GM19324 (cell line): ENCODE data around the gene ZNF320.
"Not testable (repeated sequence)": the region's sequence is repeated elsewhere in the genome, so short reads cannot be mapped to it uniquely, and the experiment has no call there.

Experiments used
- ATAC-seq: cut with Tn5 transposase; IDR thresholded peaks from one replicate; pipeline ENCODE4 v1.9.1; 2021; ENCODE audit warnings: mild to moderate bottlenecking, moderate library complexity; ENCODE audit not compliant: unreplicated experiment, low FRiP score

The ZNF320 gene

DNA sequence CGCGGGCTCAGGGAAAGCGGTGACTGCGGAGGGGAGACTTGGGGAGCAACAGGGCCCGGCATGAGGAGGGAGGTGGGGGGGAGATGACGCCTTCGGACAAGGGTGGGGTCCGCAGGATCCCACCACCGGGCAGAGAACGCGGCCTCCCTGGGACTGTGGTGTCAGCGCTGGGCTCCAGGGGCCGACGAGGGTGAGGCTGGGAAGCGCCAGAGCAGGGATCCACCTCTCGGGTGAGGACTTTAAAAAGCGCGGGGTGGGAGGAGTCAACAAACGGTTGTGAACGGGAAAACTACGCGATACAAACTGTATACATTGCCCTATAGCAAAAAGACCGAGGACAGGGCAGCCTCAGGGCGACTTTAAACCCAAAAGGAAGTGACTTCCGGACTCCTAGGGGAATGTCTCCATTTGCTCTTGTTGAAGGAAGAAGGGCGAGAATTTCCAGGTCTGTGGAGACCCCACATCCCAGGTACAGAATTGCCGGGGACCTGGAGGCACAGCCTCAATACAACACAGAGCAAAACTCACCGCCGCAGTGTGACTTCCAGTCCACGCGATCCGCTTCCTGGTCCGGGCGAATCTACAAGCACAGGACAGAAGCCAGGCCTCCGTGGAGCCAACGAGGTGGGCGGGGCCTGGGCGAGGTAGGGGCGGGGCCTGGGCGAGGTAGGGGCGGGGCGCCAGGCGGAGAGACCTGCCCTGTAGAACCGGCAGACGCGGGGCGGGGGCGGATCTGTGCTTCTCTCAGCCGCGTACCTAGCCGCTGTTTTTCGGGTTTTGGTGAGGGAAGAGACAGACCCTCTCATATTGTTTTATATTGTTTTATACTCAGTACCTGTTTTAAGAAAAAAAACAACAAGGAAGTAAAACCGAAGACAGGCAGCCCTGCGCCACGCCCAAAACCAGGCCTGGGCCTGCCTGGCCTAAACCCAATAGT, 25.7 kb upstream of the ZNF320 start, which contains the start of gene ZNF888:
ZNF888 (minus strand) TSS at position 588 of the 937 bp plus-strand sequence. CDS start 5,555 bp downstream, outside the sequence.
- ATAC-seq = peak; percentile 76

DNA sequence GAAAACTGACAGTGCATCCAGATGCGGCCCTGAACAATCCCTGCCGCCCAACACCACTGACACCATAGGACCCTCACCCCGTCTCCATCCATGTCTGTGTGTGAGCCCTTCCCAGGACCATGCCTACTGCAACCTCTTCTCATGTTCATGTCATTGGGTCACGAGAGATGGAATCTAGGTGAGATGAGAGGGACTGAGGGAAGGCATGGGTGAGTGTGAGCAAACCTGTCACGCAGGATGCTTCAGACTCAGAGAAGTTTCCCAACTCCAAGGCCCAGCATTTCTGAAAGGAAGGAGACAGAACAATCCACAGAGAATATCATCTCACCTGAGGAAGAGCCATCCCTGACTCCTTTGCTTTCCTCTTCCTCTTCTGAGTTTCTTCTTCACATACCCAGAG, 20.1 kb upstream of the ZNF320 start:
- no peak for ATAC-seq

DNA sequence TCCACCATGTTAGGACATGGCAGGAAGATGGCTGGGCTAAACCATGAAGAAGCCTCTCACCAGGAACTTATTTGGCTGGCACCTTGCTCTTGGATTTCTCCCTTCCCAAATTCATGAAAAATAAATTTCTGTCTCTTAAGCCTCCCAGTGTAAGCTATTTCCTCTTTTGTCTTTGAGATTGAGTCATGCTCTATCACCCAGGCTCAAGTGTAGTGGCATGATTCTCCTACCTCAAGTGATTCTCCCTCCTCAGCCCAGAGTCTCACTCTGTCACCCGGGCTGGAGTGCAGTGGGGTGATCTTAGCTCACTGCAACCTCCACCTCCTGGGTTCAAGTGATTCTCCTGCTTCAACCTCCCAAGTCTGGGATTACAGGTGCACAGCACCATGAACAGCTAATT, 13.2 kb upstream of the ZNF320 start:
- ATAC-seq = no peak

DNA sequence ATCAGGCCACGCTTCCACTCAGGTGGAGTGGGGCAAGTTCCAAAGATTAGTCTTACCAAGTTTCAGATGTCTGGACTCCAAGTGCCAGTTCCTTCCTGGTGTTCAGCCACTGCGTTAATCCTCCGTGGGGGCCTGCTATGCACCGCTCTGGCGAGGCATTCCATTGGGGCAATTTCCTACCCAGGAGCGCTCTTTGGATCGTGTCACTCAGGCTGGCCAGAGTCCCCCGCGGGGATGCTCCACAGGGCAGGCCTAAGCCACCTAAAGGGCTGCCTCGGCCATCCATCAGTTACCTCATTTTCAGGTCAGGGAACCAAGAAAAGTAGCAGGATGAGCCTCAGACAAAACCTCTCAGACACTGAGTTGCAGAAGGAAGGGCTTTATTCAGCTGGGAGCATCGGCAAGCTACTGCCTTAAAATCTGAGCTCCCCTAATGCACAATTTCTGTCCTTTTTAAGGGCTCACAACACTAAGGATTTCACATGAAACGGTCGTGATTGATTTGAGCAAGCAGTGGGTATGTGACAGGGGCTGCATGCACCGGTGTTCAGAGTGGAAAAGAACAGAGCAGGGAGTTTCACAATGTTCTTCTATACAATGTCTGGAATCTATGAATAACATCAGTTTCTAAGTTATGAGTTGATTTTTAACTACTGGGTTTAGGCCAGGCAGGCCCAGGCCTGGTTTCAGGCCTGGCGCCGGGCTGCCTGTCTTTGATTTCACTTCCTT, 6.8 kb upstream of the ZNF320 start:
- not testable (repeated sequence) for ATAC-seq

DNA sequence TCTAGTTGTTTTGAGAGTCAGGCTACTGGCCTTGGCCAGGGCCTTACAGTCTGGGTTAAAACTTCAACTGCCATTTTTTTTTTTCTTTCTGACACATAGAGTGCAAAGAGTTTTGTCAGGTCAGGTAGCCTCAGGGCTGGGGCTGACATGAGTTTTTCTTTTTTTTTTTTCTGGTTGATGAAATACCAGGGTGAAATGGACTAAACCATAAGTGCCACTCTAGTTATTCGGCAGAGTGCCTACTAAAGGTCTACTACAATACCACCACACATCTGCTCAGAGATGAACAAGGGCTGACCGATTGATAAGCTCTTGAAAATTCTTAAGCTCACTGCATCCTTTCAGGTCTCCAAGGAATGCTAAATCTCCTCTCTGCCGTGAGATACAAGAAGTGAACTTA, 4.4 kb upstream of the ZNF320 start:
- no peak for ATAC-seq

DNA sequence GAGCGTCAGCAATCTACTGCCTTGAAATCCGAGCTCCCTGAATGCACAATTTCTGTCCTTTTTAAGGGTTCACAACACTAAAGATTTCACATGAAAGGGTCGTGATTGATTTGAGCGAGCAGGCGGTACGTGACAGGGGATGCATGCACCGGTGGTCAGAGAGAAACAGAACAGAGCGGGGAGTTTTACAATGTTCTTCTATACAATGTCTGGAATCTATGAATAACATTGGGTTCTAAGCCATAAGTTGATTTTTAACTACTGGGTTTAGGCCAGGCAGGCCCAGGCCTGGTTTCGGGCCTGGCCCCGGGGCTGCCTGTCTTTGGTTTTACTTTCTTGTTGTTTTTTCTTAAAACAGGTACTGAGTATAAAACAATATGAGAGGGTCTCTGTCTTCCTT, 1.2 kb upstream of the ZNF320 start:
- ATAC-seq = not testable (repeated sequence)

DNA sequence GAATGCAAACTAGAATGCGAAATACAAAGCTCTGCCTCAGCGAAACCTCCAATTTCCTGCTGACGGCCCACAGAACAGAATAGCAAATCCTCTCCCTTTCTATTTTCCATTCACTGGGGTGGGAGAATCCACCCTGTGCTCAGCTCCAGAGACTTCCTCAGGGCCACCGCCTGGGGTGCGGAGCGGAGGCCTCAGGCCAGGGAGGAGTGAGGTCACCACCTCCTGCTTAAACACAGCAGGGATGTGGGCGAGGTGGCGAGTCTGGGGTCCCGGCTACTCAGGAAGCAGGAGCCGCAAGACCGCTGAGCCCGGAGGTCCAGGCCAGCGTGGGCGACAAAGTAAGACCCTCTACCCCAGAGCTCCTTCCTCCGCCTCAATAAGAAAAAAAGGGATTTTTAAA, 666 bp upstream of the ZNF320 start:
- no peak for ATAC-seq

DNA sequence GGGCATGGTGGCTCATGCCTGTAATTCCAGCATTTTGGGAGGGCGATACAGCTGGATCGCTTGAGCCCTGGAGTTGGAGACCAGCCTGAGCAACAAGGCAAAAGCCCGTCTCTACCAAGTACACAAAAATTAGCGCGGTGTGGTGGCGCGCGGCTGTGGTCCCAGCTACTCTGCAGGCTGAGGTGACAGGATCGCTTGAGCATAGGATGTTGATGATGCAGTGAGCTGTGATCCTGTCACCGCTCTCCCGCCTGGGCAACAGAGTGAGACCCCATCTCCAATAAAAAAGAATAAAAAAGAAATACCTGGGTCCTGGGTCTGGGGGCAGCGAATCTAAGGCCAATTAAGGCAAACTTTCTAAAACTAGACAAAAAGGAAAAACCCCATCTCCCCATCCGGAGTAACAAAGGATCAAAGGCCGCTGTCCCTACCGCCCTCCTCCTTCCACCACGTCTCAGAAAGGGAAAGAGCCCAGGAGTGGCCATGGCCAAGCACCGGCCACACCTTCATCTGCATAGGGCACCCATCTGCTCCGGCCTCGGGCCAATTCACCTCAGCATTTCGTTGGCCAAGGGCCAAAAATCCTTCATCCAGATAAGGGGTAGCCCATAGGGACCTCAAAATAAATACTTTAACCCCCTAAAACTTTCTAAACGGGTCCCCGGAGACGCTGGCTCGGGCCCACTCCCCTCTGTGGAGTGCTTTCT, 851 bp downstream of the ZNF320 start:
- no peak for ATAC-seq

DNA sequence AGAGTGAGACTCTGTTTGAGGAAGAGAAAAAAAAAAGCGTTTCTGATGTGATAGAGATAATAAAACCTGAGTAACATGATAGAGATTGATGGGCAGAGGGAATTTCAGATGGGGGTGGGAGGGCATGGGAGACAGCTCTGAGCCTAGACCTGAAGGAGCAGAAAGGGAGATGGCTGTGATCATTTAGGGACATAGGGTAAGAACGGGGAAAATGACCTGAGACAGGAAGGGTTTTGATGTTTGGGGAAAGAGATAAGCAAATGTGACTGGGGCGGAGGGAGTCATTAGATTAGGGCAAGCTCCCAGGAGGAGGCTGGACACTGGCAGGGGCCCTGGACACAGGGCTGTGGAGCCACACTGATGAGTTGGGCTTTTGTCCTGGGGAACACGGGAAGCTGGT, 6.1 kb downstream of the ZNF320 start:
- ATAC-seq = no peak

DNA sequence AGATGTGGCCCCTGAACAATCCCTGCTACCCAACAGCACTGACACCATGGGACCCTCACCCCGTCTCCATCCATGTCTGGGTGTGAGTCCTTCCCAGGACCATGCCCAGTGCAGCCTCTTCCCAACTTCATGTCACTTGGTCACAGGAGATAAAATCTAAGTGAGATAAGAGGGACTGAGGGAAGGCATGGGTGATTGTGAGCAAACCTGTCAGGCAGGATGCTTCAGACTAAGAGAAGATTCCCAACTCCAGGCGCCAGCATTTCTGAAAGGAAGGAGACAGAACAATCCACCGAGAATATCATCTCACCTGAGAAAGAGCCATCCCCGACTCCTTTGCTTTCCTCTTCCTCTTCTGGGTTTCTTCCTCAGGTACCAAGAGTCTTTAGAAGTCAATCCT, 7.5 kb downstream of the ZNF320 start:
- ATAC-seq = no peak

DNA sequence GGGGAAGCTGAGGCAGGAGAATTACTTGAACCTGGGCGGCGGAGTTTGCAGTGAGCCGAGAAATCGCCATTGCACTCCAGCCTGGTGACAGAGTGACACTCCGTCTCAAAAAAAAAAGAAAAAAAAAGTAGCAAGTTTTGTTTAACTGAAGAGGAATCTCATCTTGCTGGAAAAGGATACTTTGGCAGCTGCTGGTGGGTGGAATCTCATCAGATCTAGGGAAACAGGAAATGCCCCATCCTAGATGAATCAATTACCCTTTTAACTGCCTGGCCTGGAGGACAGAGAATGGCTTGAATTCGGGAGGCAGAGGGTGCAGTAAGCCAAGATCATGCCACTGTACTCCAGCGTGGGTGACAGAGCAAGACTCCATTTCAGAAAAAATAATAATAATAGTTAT, 8.4 kb downstream of the ZNF320 start:
- no peak for ATAC-seq

DNA sequence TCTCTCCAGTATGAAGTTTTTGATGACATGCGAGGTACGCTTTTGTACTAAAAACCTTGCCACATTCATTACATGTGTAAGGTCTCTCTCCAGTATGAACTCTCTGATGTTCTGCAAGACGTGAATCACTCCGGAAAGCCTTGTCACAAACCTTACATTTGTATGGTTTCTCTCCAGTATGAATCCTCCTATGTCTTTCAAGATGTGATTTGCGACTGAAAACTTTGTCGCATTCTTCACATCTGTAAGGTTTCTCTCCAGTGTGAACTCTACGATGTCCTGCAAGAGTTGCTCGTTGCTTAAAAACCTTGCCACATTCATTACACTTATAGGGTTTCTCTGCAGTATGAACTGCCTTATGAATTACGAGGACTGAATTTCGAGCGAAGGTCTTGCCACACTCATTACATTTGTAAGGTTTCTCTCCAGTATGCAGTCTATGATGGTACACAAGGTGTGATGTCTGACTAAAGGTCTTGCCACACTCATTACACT, 16.5 kb downstream of the ZNF320 start:
- ATAC-seq = no peak

DNA sequence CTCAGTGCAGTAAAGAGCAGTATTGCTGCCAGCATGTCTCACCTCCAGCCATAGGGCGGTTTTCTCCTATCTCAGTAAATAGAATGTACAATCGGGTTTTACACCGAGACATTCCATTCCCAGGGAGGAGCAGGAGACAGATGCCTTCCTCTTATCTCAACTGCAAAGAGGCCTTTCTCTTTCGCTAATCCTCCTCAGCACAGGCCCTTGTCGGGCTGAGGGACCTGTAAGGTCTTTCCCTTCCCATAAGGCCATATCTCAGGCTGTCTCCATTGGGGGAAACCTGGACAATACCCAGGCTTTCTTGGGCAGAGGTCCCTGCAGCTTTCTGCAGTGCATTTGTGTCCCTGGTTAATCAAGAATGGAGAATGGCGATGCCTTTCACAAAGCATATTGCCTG, 24.4 kb downstream of the ZNF320 start:
- ATAC-seq = not testable (repeated sequence)

DNA sequence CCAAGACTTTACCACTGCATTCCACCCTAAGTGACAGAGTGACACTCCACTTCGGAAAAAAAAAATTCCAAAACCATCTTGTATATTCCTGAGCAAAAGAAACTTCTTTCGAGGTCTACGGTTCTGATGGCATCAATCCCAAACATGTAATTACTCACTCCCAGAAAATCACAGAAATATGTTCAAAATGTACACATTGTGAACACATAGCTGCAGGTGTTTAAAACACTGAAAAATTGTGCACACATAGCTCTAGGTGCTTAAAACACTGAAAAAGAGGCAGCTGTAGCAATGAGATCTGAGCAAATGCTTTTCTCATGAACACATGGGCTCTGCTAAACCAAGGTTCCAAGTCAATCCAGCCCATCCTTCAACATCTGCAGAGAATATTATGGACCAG, 26.0 kb downstream of the ZNF320 start:
- no peak for ATAC-seq

DNA sequence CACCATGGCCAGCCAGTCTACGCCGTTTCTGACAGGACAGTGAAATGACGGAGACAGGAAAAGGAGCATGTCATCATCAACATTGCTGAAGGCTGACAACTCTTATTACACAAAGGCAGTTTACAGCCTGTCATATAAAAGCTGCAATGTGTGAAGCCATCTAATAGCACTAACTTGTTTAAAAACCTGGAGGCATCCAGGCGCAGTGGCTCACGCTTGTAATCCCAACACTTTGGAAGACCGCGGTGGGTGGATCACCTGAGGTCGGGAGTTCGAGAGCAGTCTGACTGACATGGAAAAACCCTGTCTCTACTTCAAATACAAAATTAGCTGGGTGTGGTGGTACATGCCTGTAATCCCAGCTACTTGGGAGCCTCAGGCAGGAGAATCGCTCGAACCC, 29.4 kb downstream of the ZNF320 start:
- ATAC-seq = not testable (repeated sequence)

DNA sequence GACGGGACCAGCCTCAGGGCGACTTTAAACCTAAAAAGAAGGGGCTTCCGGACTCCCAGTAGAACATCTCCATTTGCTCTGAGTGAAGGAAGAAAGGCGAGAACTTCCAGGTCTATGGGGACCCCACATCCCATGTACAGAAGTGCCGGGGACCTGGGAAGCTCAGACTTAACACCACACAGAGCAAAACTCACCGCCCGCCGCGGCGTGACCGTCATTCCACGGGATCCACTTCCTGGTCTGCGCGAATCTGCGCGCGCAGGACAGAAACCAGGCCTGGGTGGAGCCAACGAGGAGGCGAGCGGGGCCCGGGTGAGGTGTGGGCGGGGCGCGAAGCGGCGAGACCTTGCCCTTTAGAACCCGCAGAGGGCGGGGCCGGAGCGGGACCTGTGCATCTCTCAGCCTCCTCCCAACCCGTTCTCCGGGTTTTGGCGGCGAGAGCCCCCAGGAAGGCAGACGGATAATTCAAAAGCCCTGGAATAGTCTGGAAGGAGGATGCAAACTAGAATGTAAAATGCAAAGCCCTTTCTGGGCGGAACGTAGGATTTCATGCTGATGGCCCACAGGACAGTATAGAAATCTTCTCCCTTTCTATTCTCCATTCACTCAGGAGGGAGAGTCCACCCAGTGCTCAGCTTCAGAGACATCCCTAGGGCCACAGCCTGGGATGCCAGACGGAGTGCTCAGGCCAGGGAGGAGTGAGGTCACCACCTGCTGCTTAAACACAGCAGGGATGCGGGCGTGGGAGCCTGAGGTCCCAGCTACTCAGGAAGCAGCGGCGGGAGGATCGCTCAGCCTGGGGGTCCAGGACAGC, 39.9 kb downstream of the ZNF320 start, which contains the start of gene ZNF468:
ZNF468 (minus strand) TSS at position 242 of the 814 bp plus-strand sequence. CDS start 3,347 bp downstream, outside the sequence.
- peak; percentile 98 for ATAC-seq

DNA sequence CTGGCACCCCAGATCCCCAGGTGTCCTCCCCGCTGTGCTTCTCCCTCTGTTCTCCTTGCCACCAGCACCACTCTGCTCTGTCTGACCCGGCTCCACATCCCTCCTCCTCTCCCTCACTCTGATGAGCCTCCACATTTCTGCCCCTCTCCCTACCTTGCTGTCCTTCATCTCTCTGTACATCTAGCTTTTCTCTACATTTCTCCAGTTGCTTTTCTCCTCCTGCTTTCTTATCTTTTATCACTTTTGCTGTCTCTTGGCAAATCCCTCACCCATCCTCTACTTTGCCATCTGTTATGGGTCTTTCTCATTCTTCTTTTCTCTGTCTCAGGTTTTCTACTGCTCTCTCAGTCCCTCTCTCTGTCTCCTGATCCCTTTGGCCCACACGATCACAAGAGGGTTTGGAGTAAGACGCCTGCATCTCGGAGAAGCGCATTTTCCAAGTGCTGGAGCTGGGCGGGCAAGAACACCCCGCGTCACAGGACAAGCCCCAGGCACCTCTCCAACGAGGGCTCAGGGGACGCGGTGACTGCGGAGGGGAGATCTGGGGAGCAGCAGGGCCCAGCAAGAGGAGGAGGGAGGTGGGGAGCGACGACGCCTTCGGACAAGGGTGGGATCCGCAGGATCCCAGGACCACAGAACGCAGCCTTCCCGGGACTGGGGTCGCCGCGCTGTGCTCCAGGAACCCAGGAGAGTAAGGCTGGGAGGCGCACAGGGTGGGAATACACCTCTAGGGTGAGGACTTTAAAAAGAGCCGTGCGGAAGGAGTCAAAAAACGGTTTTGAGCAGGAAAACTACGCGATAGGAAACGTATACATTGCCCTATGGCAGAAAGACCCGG, 40.7 kb downstream of the ZNF320 start:
- not testable (repeated sequence) for ATAC-seq
